Neural progenitor cell (in vitro differentiated cells): ENCODE data around the gene NRAS. TPM values are rescaled to one million over a fixed set of nuclear protein-coding genes. Genes with fewer than 3 reads are reported as not detected.

Source experiments
- DNase-seq: peaks from one replicate; pipeline ENCODE4 v3.0.0-alpha.2; 2016; ENCODE audit warnings: low spot score
- H2AFZ ChIP-seq: fragments of 200-600 bp; sonication (generic); replicated peaks from 2 replicates; pipeline ENCODE4 v1.6.1; 2016; ENCODE audit warnings: antibody characterized with exemption
- H3F3A ChIP-seq: fragments of 200-600 bp; sonication (generic); 2 replicates; pipeline ENCODE4 v1.6.1; 2016; ENCODE audit warnings: antibody characterized with exemption, low read depth
- H3K27ac ChIP-seq: fragments of 200-600 bp; sonication (generic); 2 replicates; pipeline ENCODE4 v1.5.1; 2016; ENCODE audit warnings: mild to moderate bottlenecking
- H3K27me3 ChIP-seq: fragments of 200-600 bp; sonication (generic); 2 replicates; pipeline ENCODE4 v1.6.1; 2016; ENCODE audit warnings: mild to moderate bottlenecking, moderate library complexity
- H3K36me3 ChIP-seq: fragments of 200-600 bp; sonication (generic); 2 replicates; pipeline ENCODE4 v1.5.1; 2016
- H3K4me1 ChIP-seq: fragments of 200-600 bp; sonication (generic); 2 replicates; pipeline ENCODE4 v1.6.1; 2016; ENCODE audit warnings: mixed run types
- H3K4me2 ChIP-seq: fragments of 200-600 bp; sonication (generic); 2 replicates; pipeline ENCODE4 v1.6.1; 2016
- H3K4me3 ChIP-seq: fragments of 200-600 bp; sonication (generic); 2 replicates; pipeline ENCODE4 v1.5.1; 2016
- H3K79me2 ChIP-seq: fragments of 200-600 bp; sonication (generic); 2 replicates; pipeline ENCODE4 v1.6.1; 2016; ENCODE audit warnings: low read depth
- H3K9ac ChIP-seq: fragments of 200-600 bp; sonication (generic); 2 replicates; pipeline ENCODE4 v1.6.1; 2016
- H3K9me3 ChIP-seq: fragments of 200-600 bp; sonication (generic); 2 replicates; pipeline ENCODE4 v1.5.1; 2016; ENCODE audit warnings: low read depth
- H4K20me1 ChIP-seq: fragments of 200-600 bp; sonication (generic); 2 replicates; pipeline ENCODE4 v1.6.1; 2016; ENCODE audit warnings: low read depth
- H3K27ac Mint-ChIP-seq: 3 replicates; pipeline ENCODE4 v1.8.0; 2021; ENCODE audit warnings: mixed read lengths
- H3K27me3 Mint-ChIP-seq: 2 replicates; pipeline ENCODE4 v1.8.0; 2022; ENCODE audit warnings: low read depth, mild to moderate bottlenecking, inconsistent platforms, moderate library complexity, mixed read lengths; ENCODE audit not compliant: insufficient read depth
- H3K36me3 Mint-ChIP-seq: 3 replicates; pipeline ENCODE4 v1.8.0; 2021; ENCODE audit warnings: mixed read lengths
- H3K4me1 Mint-ChIP-seq: 3 replicates; pipeline ENCODE4 v1.8.0; 2021; ENCODE audit warnings: mixed read lengths
- H3K4me3 Mint-ChIP-seq: 3 replicates; pipeline ENCODE4 v1.8.0; 2021; ENCODE audit warnings: mild to moderate bottlenecking, moderate library complexity, mixed read lengths
- H3K9me3 Mint-ChIP-seq: 3 replicates; pipeline ENCODE4 v1.8.0; 2020; ENCODE audit warnings: mixed read lengths
- CTCF ChIP-seq: fragments of 200-600 bp; sonication (generic); IDR thresholded peaks from 2 replicates; pipeline ENCODE4 v1.5.1; 2017; ENCODE audit warnings: antibody characterized with exemption, mild to moderate bottlenecking
- EZH2 ChIP-seq: fragments of 200-600 bp; sonication (generic); IDR thresholded peaks from 2 replicates; pipeline ENCODE4 v1.6.1; 2017; ENCODE audit warnings: antibody characterized with exemption, mild to moderate bottlenecking, moderate library complexity
- EZH2phosphoT487 ChIP-seq: fragments of 200-600 bp; sonication (generic); IDR thresholded peaks from 2 replicates; pipeline ENCODE4 v1.6.1; 2017; ENCODE audit warnings: antibody characterized with exemption
- total RNA-seq: library from RNA; depleted of rRNA; stranded (reverse); fragments of >200 nt; gene quantifications from 2 replicates; pipeline ENCODE4 v1.2.3, GENCODE V29; 2015; ENCODE audit warnings: low replicate concordance

Gene NRAS
- total RNA-seq = 111 and 169 TPM in 2 replicates

GRCh38 chr1:114716304-114717170 is at the start of gene NRAS:
TSS of gene NRAS (minus strand) at chr1:114716771. CDS start at chr1:114716160, 611 bp downstream.
- H3K36me3 Mint-ChIP-seq = peaks cover 20% of the 10 kb centered on the region
- H3K27me3 Mint-ChIP-seq = peaks cover 2% of the 10 kb centered on the region
- Histone ChIP-seq H3K4me1 (peaks cover 15% of the 10 kb centered on the region), H2AFZ (peak within 1 kb of the TSS; percentile 66), H3K27ac (peak within 1 kb of the TSS; percentile 81), H3K9ac (peak within 1 kb of the TSS; percentile 97), H3F3A (peaks cover 52% of the 10 kb centered on the region), H3K4me3 (peak within 1 kb of the TSS; percentile 98), H3K27me3 (no peaks in the 10 kb centered on the region), H3K4me2 (peak within 1 kb of the TSS; percentile 98), H3K9me3 (no peaks in the 10 kb centered on the region), H3K36me3 (peaks cover 21% of the 10 kb centered on the region), H4K20me1 (no peaks in the 10 kb centered on the region), H3K79me2 (peaks cover 46% of the 10 kb centered on the region)
- H3K9me3 Mint-ChIP-seq = no peaks in the 10 kb centered on the region
- peaks cover 11% of the 10 kb centered on the region for H3K4me1 Mint-ChIP-seq
- H3K27ac Mint-ChIP-seq = peak within 1 kb of the TSS; percentile 37
- TF ChIP-seq EZH2phosphoT487 = no peak
- no peak for TF ChIP-seq CTCF
- no peak for TF ChIP-seq EZH2
- peak within 1 kb of the TSS; percentile 95 for H3K4me3 Mint-ChIP-seq
- peak; percentile 96 for DNase-seq

- no peak for DNase-seq
- TF ChIP-seq CTCF = peak; percentile 13
- TF ChIP-seq EZH2phosphoT487 = no peak
- TF ChIP-seq EZH2 = no peak
Measured at GRCh38 chr1:114764689-114765088, 48.1 kb upstream of the NRAS start.

GRCh38 chr1:114758256-114758832 is 41.8 kb upstream of the NRAS start:
- peak overlapping the region; percentile 95 for H3K4me3 ChIP-seq
- H3K9ac ChIP-seq = no peak overlapping the region
- Mint-ChIP-seq H3K27ac (peak overlapping the region; percentile 100), H3K9me3 (no peaks in the 10 kb centered on the region), H3K4me1 (peaks cover 26% of the 10 kb centered on the region), H3K4me3 (peak overlapping the region; percentile 97), H3K36me3 (peaks cover 9% of the 10 kb centered on the region), H3K27me3 (peaks cover 14% of the 10 kb centered on the region)
- H3K9me3 ChIP-seq = no peaks in the 10 kb centered on the region
- peaks cover 12% of the 10 kb centered on the region for H3F3A ChIP-seq
- peaks cover 20% of the 10 kb centered on the region for H3K4me1 ChIP-seq
- DNase-seq = no peak
- no peaks in the 10 kb centered on the region for H3K27me3 ChIP-seq
- H4K20me1 ChIP-seq = peaks cover 36% of the 10 kb centered on the region
- peak overlapping the region; percentile 84 for H3K4me2 ChIP-seq
- peaks cover 42% of the 10 kb centered on the region for H3K79me2 ChIP-seq
- H2AFZ ChIP-seq = peak overlapping the region; percentile 93
- H3K27ac ChIP-seq = peak overlapping the region; percentile 39
- H3K36me3 ChIP-seq = no peaks in the 10 kb centered on the region
- TF ChIP-seq CTCF = no peak
- TF ChIP-seq EZH2phosphoT487 = no peak
- TF ChIP-seq EZH2 = no peak

More at GRCh38 chr1:114764689-114765088, 48.1 kb upstream of the NRAS start:
- Histone ChIP-seq H3K4me3 (no peak overlapping the region), H3K4me2 (no peak overlapping the region), H3K9me3 (no peaks in the 10 kb centered on the region), H3K9ac (no peak overlapping the region), H3K4me1 (no peaks in the 10 kb centered on the region), H2AFZ (no peak overlapping the region), H4K20me1 (no peaks in the 10 kb centered on the region), H3K36me3 (no peaks in the 10 kb centered on the region), H3K79me2 (no peaks in the 10 kb centered on the region), H3F3A (no peaks in the 10 kb centered on the region), H3K27me3 (no peaks in the 10 kb centered on the region), H3K27ac (no peak overlapping the region)
- H3K27ac Mint-ChIP-seq = no peak overlapping the region
- no peaks in the 10 kb centered on the region for H3K4me1 Mint-ChIP-seq
- H3K27me3 Mint-ChIP-seq = no peaks in the 10 kb centered on the region
- no peaks in the 10 kb centered on the region for H3K9me3 Mint-ChIP-seq
- no peak overlapping the region for H3K4me3 Mint-ChIP-seq
- no peaks in the 10 kb centered on the region for H3K36me3 Mint-ChIP-seq
